SK-N-SH treated with all-trans-retinoic acid at 6 μM for 48 hours (cell line): ENCODE data around the gene DCAF6.

ENCODE experiments used
- CSDC2 ChIP-seq: fragments of 250-450 bp; sonication (Bioruptor Pico); IDR thresholded peaks from 2 replicates; pipeline ENCODE4 v1.5.0; 2020; ENCODE audit warnings: mild to moderate bottlenecking, moderate library complexity
- ESRRG ChIP-seq: fragments of 250-450 bp; sonication (Bioruptor Pico); IDR thresholded peaks from 2 replicates; pipeline ENCODE4 v1.6.1; 2021; ENCODE audit warnings: mild to moderate bottlenecking
- GLIS3 ChIP-seq: fragments of 250-450 bp; sonication (Bioruptor Pico); IDR thresholded peaks from 2 replicates; pipeline ENCODE4 v1.5.0; 2020; ENCODE audit warnings: mild to moderate bottlenecking, moderate library complexity
- TCF4 ChIP-seq: fragments of 250-450 bp; sonication (Bioruptor Pico); IDR thresholded peaks from 2 replicates; pipeline ENCODE4 v1.8.0; 2021; ENCODE audit warnings: mild to moderate bottlenecking, moderate library complexity, borderline replicate concordance
- ZFP3 ChIP-seq: fragments of 250-450 bp; sonication (Bioruptor Pico); IDR thresholded peaks from 2 replicates; pipeline ENCODE4 v1.5.0; 2020; ENCODE audit warnings: mild to moderate bottlenecking, moderate library complexity
- ZNF70 ChIP-seq: fragments of 450-650 bp; formaldehyde crosslinking; IDR thresholded peaks from 2 replicates; pipeline ENCODE4 v1.5.0; 2020; ENCODE audit warnings: mild to moderate bottlenecking, moderate library complexity
- ZNF8 ChIP-seq: fragments of 450-650 bp; formaldehyde crosslinking; IDR thresholded peaks from 2 replicates; pipeline ENCODE4 v1.5.0; 2020; ENCODE audit warnings: mild to moderate bottlenecking, moderate library complexity
- TF ChIP-seq, protein P1 (sequence below): fragments of 250-450 bp; sonication (Bioruptor Pico); IDR thresholded peaks from 2 replicates; pipeline ENCODE4 v1.5.1; 2020; ENCODE audit warnings: low read depth, mild to moderate bottlenecking, moderate library complexity
- TF ChIP-seq, protein P2 (sequence below): fragments of 250-450 bp; sonication (Bioruptor Pico); IDR thresholded peaks from 2 replicates; pipeline ENCODE4 v1.8.0; 2020; ENCODE audit warnings: mild to moderate bottlenecking, moderate library complexity, borderline replicate concordance

DNA sequence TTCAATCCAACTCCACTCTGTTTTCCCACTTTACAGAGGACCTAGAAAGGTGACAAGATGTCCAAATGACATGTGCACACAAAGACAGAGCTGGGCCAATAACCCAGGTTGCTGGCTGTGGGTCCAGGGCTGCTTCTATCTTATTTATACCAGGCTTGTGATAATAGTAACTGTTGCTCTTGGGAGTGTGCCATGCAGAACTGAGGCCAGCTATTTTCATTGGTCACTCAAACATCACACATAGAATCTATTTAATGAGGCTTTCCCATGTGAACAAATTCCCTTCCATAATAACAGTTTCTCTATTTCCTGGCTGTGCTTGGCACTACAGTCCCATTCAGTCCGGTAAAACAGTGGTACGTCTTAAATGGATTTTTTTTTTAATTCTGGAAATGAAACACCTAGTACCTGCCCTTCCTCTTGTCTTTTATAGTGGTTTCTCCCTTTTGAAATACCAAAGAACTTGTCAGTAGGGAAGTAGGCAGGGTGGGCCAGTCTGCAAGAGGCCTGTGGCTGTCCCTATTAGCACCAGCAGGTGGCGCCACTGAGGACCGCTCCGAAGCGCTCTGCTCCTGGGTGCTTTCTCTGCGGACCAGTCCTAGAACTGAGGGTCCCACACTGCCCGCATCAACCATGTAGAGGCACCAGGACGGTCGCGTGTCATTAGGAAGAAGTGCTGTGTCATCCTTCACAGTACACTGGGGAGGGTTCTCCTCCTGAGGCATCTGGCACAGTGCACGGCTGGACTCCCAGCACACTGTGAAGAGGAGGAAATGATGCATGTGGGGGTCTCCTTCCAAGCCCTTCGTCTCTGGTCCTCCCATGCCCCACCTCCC, 148.1 kb downstream of the DCAF6 start:
- TF ChIP-seq, protein P1, sequence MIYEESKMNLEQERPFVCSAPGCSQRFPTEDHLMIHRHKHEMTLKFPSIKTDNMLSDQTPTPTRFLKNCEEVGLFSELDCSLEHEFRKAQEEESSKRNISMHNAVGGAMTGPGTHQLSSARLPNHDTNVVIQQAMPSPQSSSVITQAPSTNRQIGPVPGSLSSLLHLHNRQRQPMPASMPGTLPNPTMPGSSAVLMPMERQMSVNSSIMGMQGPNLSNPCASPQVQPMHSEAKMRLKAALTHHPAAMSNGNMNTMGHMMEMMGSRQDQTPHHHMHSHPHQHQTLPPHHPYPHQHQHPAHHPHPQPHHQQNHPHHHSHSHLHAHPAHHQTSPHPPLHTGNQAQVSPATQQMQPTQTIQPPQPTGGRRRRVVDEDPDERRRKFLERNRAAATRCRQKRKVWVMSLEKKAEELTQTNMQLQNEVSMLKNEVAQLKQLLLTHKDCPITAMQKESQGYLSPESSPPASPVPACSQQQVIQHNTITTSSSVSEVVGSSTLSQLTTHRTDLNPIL (CRISPR knock-in tag): no peak
- TF ChIP-seq ZFP3 (CRISPR knock-in tag) (no peak), GLIS3 (no peak), ZNF70 (CRISPR knock-in tag) (no peak), TCF4 (no peak), ZNF8 (CRISPR knock-in tag) (no peak), CSDC2 (no peak), ESRRG (CRISPR knock-in tag) (no peak)
- TF ChIP-seq, protein P2, sequence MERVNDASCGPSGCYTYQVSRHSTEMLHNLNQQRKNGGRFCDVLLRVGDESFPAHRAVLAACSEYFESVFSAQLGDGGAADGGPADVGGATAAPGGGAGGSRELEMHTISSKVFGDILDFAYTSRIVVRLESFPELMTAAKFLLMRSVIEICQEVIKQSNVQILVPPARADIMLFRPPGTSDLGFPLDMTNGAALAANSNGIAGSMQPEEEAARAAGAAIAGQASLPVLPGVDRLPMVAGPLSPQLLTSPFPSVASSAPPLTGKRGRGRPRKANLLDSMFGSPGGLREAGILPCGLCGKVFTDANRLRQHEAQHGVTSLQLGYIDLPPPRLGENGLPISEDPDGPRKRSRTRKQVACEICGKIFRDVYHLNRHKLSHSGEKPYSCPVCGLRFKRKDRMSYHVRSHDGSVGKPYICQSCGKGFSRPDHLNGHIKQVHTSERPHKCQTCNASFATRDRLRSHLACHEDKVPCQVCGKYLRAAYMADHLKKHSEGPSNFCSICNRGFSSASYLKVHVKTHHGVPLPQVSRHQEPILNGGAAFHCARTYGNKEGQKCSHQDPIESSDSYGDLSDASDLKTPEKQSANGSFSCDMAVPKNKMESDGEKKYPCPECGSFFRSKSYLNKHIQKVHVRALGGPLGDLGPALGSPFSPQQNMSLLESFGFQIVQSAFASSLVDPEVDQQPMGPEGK (CRISPR knock-in tag): no peak
